BLaER1 (cell line): ENCODE measurements around the gene CIITA.
A peak's percentile ranks its signal among the peaks of the same experiment; 100 is the strongest.

Experiments used
- H3K27ac ChIP-seq: shearing (Covaris generic); formaldehyde crosslinking; 2 replicates; pipeline ENCODE4 v1.8.1; 2022
- H3K27me3 ChIP-seq: shearing (Covaris generic); formaldehyde crosslinking; 2 replicates; pipeline ENCODE4 v1.8.1; 2022
- H3K36me3 ChIP-seq: shearing (Covaris generic); formaldehyde crosslinking; 2 replicates; pipeline ENCODE4 v1.8.1; 2022
- H3K4me1 ChIP-seq: shearing (Covaris generic); formaldehyde crosslinking; 2 replicates; pipeline ENCODE4 v1.8.1; 2022
- H3K4me2 ChIP-seq: shearing (Covaris generic); formaldehyde crosslinking; 2 replicates; pipeline ENCODE4 v1.8.1; 2022
- H3K4me3 ChIP-seq: shearing (Covaris generic); formaldehyde crosslinking; 2 replicates; pipeline ENCODE4 v1.8.1; 2022
- H3K9ac ChIP-seq: shearing (Covaris generic); formaldehyde crosslinking; 2 replicates; pipeline ENCODE4 v1.8.1; 2022
- H3K9me3 ChIP-seq: shearing (Covaris generic); formaldehyde crosslinking; 2 replicates; pipeline ENCODE4 v1.8.1; 2022
- H4K20me1 ChIP-seq: shearing (Covaris generic); formaldehyde crosslinking; 2 replicates; pipeline ENCODE4 v1.8.1; 2022
- Cebpa-rat ChIP-seq: shearing (Covaris generic); IDR thresholded peaks from 2 replicates; pipeline ENCODE4 v1.8.1; 2022

CIITA gene

GRCh38 chr16:10906914-10907756 is 30.1 kb downstream of the CIITA start:
- H3K4me1 ChIP-seq: peaks cover 43% of the 10 kb centered on the region
- H3K9me3 ChIP-seq: peaks cover 17% of the 10 kb centered on the region
- no peak for TF ChIP-seq Cebpa-rat
- peaks cover 95% of the 10 kb centered on the region for H3K36me3 ChIP-seq
- H4K20me1 ChIP-seq: peaks cover 96% of the 10 kb centered on the region
- H3K27me3 ChIP-seq: no peaks in the 10 kb centered on the region
- no peak overlapping the region for H3K27ac ChIP-seq
- no peak overlapping the region for H3K4me3 ChIP-seq
- H3K4me2 ChIP-seq: no peak overlapping the region
- H3K9ac ChIP-seq: no peak overlapping the region

GRCh38 chr16:10907757-10908045 is 30.7 kb downstream of the CIITA start:
- H3K4me2 ChIP-seq: no peak overlapping the region
- peaks cover 48% of the 10 kb centered on the region for H3K4me1 ChIP-seq
- peaks cover 90% of the 10 kb centered on the region for H3K36me3 ChIP-seq
- no peak overlapping the region for H3K27ac ChIP-seq
- no peaks in the 10 kb centered on the region for H3K27me3 ChIP-seq
- no peak overlapping the region for H3K4me3 ChIP-seq
- peaks cover 13% of the 10 kb centered on the region for H3K9me3 ChIP-seq
- H3K9ac ChIP-seq: no peak overlapping the region
- no peak for TF ChIP-seq Cebpa-rat
- H4K20me1 ChIP-seq: peaks cover 96% of the 10 kb centered on the region

GRCh38 chr16:10911267-10911666 is 34.3 kb downstream of the CIITA start:
- H3K36me3 ChIP-seq: peaks cover 81% of the 10 kb centered on the region
- no peak overlapping the region for H3K4me3 ChIP-seq
- H3K27ac ChIP-seq: peak overlapping the region; percentile 91
- H3K9me3 ChIP-seq: peaks cover 11% of the 10 kb centered on the region; the same call in 1 of the 2 replicates
- H3K9ac ChIP-seq: no peak overlapping the region; the same call in 1 of the 2 replicates
- TF ChIP-seq Cebpa-rat: no peak
- H4K20me1 ChIP-seq: peaks cover 83% of the 10 kb centered on the region
- H3K4me1 ChIP-seq: peaks cover 84% of the 10 kb centered on the region
- H3K4me2 ChIP-seq: peak overlapping the region; percentile 80
- no peaks in the 10 kb centered on the region for H3K27me3 ChIP-seq

- Histone ChIP-seq H3K27me3 (no peaks in the 10 kb centered on the region), H4K20me1 (peaks cover 69% of the 10 kb centered on the region), H3K27ac (peak overlapping the region; percentile 91), H3K4me3 (no peak overlapping the region), H3K4me2 (peak overlapping the region; percentile 80), H3K9me3 (no peaks in the 10 kb centered on the region), H3K9ac (no peak overlapping the region), H3K4me1 (peaks cover 82% of the 10 kb centered on the region), H3K36me3 (peaks cover 86% of the 10 kb centered on the region)
- TF ChIP-seq Cebpa-rat: no peak
These were observed 39.5 kb downstream of the CIITA start for GRCh38 chr16:10916534-10916933.

GRCh38 chr16:10918294-10919002 is 41.4 kb downstream of the CIITA start:
- Histone ChIP-seq H3K27me3 (no peaks in the 10 kb centered on the region), H3K4me2 (peak overlapping the region; percentile 37), H3K4me1 (peaks cover 64% of the 10 kb centered on the region), H4K20me1 (peaks cover 71% of the 10 kb centered on the region), H3K36me3 (peaks cover 99% of the 10 kb centered on the region), H3K9ac (no peak overlapping the region), H3K9me3 (no peaks in the 10 kb centered on the region), H3K4me3 (no peak overlapping the region), H3K27ac (peak overlapping the region; percentile 45)
- TF ChIP-seq Cebpa-rat: no peak

GRCh38 chr16:10919003-10919351 is 42.0 kb downstream of the CIITA start:
- Histone ChIP-seq H3K4me3 (no peak overlapping the region), H3K4me1 (peaks cover 64% of the 10 kb centered on the region), H3K36me3 (peaks cover 99% of the 10 kb centered on the region), H3K4me2 (peak overlapping the region; percentile 37; the same call in 1 of the 2 replicates), H3K9ac (no peak overlapping the region), H3K27me3 (no peaks in the 10 kb centered on the region), H3K27ac (no peak overlapping the region), H4K20me1 (peaks cover 77% of the 10 kb centered on the region), H3K9me3 (no peaks in the 10 kb centered on the region)
- TF ChIP-seq Cebpa-rat: no peak

GRCh38 chr16:10920726-10921427 is 43.9 kb downstream of the CIITA start:
- H4K20me1 ChIP-seq: peaks cover 82% of the 10 kb centered on the region
- no peak for TF ChIP-seq Cebpa-rat
- H3K9me3 ChIP-seq: no peaks in the 10 kb centered on the region
- H3K27ac ChIP-seq: no peak overlapping the region
- H3K4me3 ChIP-seq: no peak overlapping the region
- H3K9ac ChIP-seq: no peak overlapping the region
- peaks cover 100% of the 10 kb centered on the region for H3K36me3 ChIP-seq
- H3K4me1 ChIP-seq: peaks cover 50% of the 10 kb centered on the region
- H3K4me2 ChIP-seq: no peak overlapping the region
- no peaks in the 10 kb centered on the region for H3K27me3 ChIP-seq

- Histone ChIP-seq H3K36me3 (peaks cover 100% of the 10 kb centered on the region), H3K4me3 (no peak overlapping the region), H3K4me2 (no peak overlapping the region), H3K27ac (peak overlapping the region; percentile 9; the same call in 1 of the 2 replicates), H3K27me3 (no peaks in the 10 kb centered on the region), H3K4me1 (peaks cover 41% of the 10 kb centered on the region), H4K20me1 (peaks cover 82% of the 10 kb centered on the region), H3K9me3 (no peaks in the 10 kb centered on the region), H3K9ac (no peak overlapping the region)
- TF ChIP-seq Cebpa-rat: peak; percentile 45; the same call in 1 of the 2 replicates
These were observed 44.7 kb downstream of the CIITA start for GRCh38 chr16:10921536-10922327.
